Ovary (tissue), 9 donors: ENCODE measurements around the gene AUTS2. TPM values are rescaled to one million over a fixed set of nuclear protein-coding genes. Genes with fewer than 3 reads are reported as not detected.
"Not testable (repeated sequence)": the region's sequence is repeated elsewhere in the genome, so short reads cannot be mapped to it uniquely, and the experiment has no call there.

Source experiments
- DNase-seq, 5 donors: peaks; one replicate each; pipeline ENCODE4 v3.0.0-alpha.2; 2019 to 2020
- H3K27ac ChIP-seq, 2 donors: fragments of 200-600 bp; one replicate each; pipeline versions ENCODE4 v1.5.1 to v1.8.0; 2019 to 2022
- H3K27me3 ChIP-seq: fragments of 200-600 bp; one replicate; pipeline ENCODE4 v1.8.0; 2022
- H3K36me3 ChIP-seq: fragments of 200-600 bp; sonication (generic); one replicate; pipeline ENCODE4 v1.5.1; 2019
- H3K4me1 ChIP-seq: one replicate; pipeline ENCODE4 v1.8.1; 2013; ENCODE audit warnings: mild to moderate bottlenecking, moderate library complexity; ENCODE audit not compliant: insufficient read depth
- H3K4me3 ChIP-seq: fragments of 200-600 bp; sonication (generic); one replicate; pipeline ENCODE4 v1.5.1; 2017
- H3K9me3 ChIP-seq, 2 donors: fragments of 200-600 bp in 1 of 2; sonication (generic) in 1 of 2; one replicate each; pipeline versions ENCODE4 v1.5.1 to v1.8.1; 2013 to 2019; ENCODE audit warnings: mild to moderate bottlenecking in 1 of 2, moderate library complexity in 1 of 2
- CTCF ChIP-seq, 3 donors: fragments of 450-650 bp in 2 of 3; fragments of 200-600 bp in 1 of 3; IDR thresholded peaks; one replicate each; pipeline versions ENCODE4 v1.5.1 to v1.8.0; 2016 to 2022; ENCODE audit warnings: antibody characterized with exemption in 3 of 3, mild to moderate bottlenecking in 1 of 3
- EP300 ChIP-seq: sonication (generic); formaldehyde crosslinking; IDR thresholded peaks from one replicate; pipeline ENCODE4 v1.6.1; 2017; ENCODE audit warnings: antibody characterized with exemption
- POLR2A ChIP-seq: fragments of 450-650 bp; IDR thresholded peaks from one replicate; pipeline ENCODE4 v1.6.1; 2017; ENCODE audit warnings: antibody characterized with exemption, mild to moderate bottlenecking, moderate library complexity
- WGBS, 3 donors: extraction: QIAGEN DNeasy Blood & Tissue Kit in 1 of 3; methylation state at CpG; one replicate each; pipeline versions ENCODE4 v1.1.5 to v1.1.7; 2013 to 2017; 5-methylcytosine and 5-hydroxymethylcytosine counted together
- intact Hi-C, 4 donors: fragments of 100-400 bp; cut with DNase I; formaldehyde crosslinking; loops; one replicate each; pipeline versions ENCODE4 v1.11.0 to v1.15.1; 2022 to 2023
- polyA plus RNA-seq, 2 donors: library from polyadenylated mRNA; stranded (reverse); fragments of 200-250 nt in 1 of 2; fragments of 350-450 nt in 1 of 2; fragmentation: Illumina TruSeq in 1 of 2; extraction: RNeasy Lipid Tissue Mini Kit (QIAGEN cat#74804) in 1 of 2; gene quantifications; one replicate each; pipeline ENCODE4 v1.2.3, GENCODE V29; 2013 to 2014
- total RNA-seq, 7 donors: library from RNA; depleted of rRNA in 2 of 7; stranded (reverse); fragments of >200 nt in 2 of 7; fragmentation: NEBNext Ultra II Directional in 3 of 7; extraction: Animal tissue kit (Norgen Biotek cat#: 25700) in 3 of 7; gene quantifications; one replicate each; pipeline versions ENCODE4 v1.1.0 to v1.2.4, GENCODE V29; 2016 to 2023
- donor health status: DM: no; HTN: no; CAD: no; lungs with moderate emphysema.
- donor health status: DM: no; HTN: no; CAD: no.
- donor health status: Bipolar disorder and iron deficiency.
- donor health status: DM: yes; HTN: yes; CAD: no.
- donor health status: DM: no; HTN: no; CAD: no.
- donor health status: DM: yes; HTN: yes; CAD: no.

The AUTS2 gene
- total and polyA plus RNA-seq, 9 donors, result 18.3 to 60.9 (median 44.9) TPM

GRCh38 chr7:70270149-70270548 lies 671.9 kb downstream of the AUTS2 start:
- WGBS, 3 donors, result 97 to 100% (median 100%) methylated on average over 1 of the region's 1 CpG
- intact Hi-C loops, result no loop called here
- no peak overlapping the region for H3K27ac ChIP-seq
- TF ChIP-seq POLR2A, result no peak
- no peak for TF ChIP-seq CTCF (IDR thresholded peaks at IDR 0.05)
- TF ChIP-seq EP300, result no peak
- no peaks in the 10 kb centered on the region for H3K36me3 ChIP-seq
- H3K9me3 ChIP-seq, result no peaks in the 10 kb centered on the region
- H3K27me3 ChIP-seq, result no peaks in the 10 kb centered on the region
- no peak overlapping the region for H3K4me3 ChIP-seq
- DNase-seq, result no peak
- no peaks in the 10 kb centered on the region for H3K4me1 ChIP-seq

- no peak for TF ChIP-seq CTCF (IDR thresholded peaks at IDR 0.05)
- TF ChIP-seq POLR2A, result no peak
- no peak for TF ChIP-seq EP300
- no peak for DNase-seq
- H3K36me3 ChIP-seq, result no peaks in the 10 kb centered on the region
- H3K4me1 ChIP-seq, result no peaks in the 10 kb centered on the region
- no peak overlapping the region for H3K4me3 ChIP-seq
- WGBS, 3 donors, result 72 to 90% (median 89%) methylated on average over 8 of the region's 8 CpGs
- intact Hi-C loops, result no loop called here
- no peaks in the 10 kb centered on the region for H3K27me3 ChIP-seq
- H3K9me3 ChIP-seq, result no peaks in the 10 kb centered on the region
- no peak overlapping the region for H3K27ac ChIP-seq
Measured at GRCh38 chr7:70271617-70272081, 673.4 kb downstream of the AUTS2 start.

- H3K27me3 ChIP-seq, H3K4me3 ChIP-seq, H3K36me3 ChIP-seq, H3K4me1 ChIP-seq, DNase-seq, H3K27ac ChIP-seq, H3K9me3 ChIP-seq, intact Hi-C loops: not testable (repeated sequence)
- whole genome bisulfite sequencing, 3 donors, result 92 to 94% (median 92%) methylated on average over 3 of the region's 3 CpGs
Measured at GRCh38 chr7:70275570-70275969, 677.3 kb downstream of the AUTS2 start.

- no peak overlapping the region for H3K27ac ChIP-seq
- no peak overlapping the region for H3K4me3 ChIP-seq
- DNase-seq, result no peak
- no peaks in the 10 kb centered on the region for H3K36me3 ChIP-seq
- TF ChIP-seq POLR2A (no peak), CTCF (IDR thresholded peaks at IDR 0.05) (no peak), EP300 (no peak)
- H3K9me3 ChIP-seq, result no peaks in the 10 kb centered on the region
- intact Hi-C loops, result no loop called here
- no peaks in the 10 kb centered on the region for H3K4me1 ChIP-seq
- 100% methylated on average over 1 of the region's 1 CpG for WGBS, 3 donors
- no peaks in the 10 kb centered on the region for H3K27me3 ChIP-seq
Measured at GRCh38 chr7:70285187-70285586, 686.9 kb downstream of the AUTS2 start.

GRCh38 chr7:70285854-70286253 lies 687.6 kb downstream of the AUTS2 start:
- TF ChIP-seq CTCF (IDR thresholded peaks at IDR 0.05), result no peak
- no peak for TF ChIP-seq EP300
- no peak for TF ChIP-seq POLR2A
- Histone ChIP-seq H3K27me3 (no peaks in the 10 kb centered on the region), H3K36me3 (no peaks in the 10 kb centered on the region), H3K4me3 (no peak overlapping the region), H3K27ac (no peak overlapping the region), H3K4me1 (no peaks in the 10 kb centered on the region), H3K9me3 (no peaks in the 10 kb centered on the region)
- intact Hi-C loops, result no loop called here
- WGBS, 3 donors, result 96 to 98% (median 96%) methylated on average over 3 of the region's 3 CpGs
- no peak for DNase-seq
